Keratinocyte (primary cell): Measurements from ENCODE around the gene ATP5MC3. TPM values are rescaled to one million over a fixed set of nuclear protein-coding genes. Genes with fewer than 3 reads are reported as not detected.
"Not testable (repeated sequence)": the region's sequence is repeated elsewhere in the genome, so short reads cannot be mapped to it uniquely, and the experiment has no call there.

Experiments used
- DNase-seq: peaks from one replicate; pipeline ENCODE4 v3.0.0-alpha.2; 2011; ENCODE audit warnings: low read depth, missing footprints, low spot score
- FAIRE-seq: peaks from 2 replicates; lab custom pipeline; 2011; peaks lifted over from hg19 to GRCh38; lab: Jason Lieb, UNC
- H2AFZ ChIP-seq: 2 replicates; pipeline ENCODE4 v1.6.0; 2012; ENCODE audit warnings: low read length, control low read depth, inconsistent platforms; ENCODE audit not compliant: control insufficient read depth
- H3K27ac ChIP-seq: 2 replicates; pipeline ENCODE4 v1.5.1; 2011; ENCODE audit warnings: low read length; ENCODE audit not compliant: control insufficient read depth, insufficient read depth
- H3K27me3 ChIP-seq: 3 replicates; pipeline ENCODE4 v1.6.0; 2011; ENCODE audit warnings: low read length; ENCODE audit not compliant: control insufficient read depth, insufficient read depth; ENCODE audit errors: extremely low read depth
- H3K36me3 ChIP-seq, 2 experiments: 2 replicates in 1 of 2; 3 replicates in 1 of 2; pipeline ENCODE4 v1.5.1; 2011; ENCODE audit warnings: low read length in 2 of 2, mild to moderate bottlenecking in 1 of 2; ENCODE audit not compliant: control insufficient read depth in 2 of 2, insufficient read depth in 2 of 2; ENCODE audit errors: extremely low read depth in 1 of 2
- H3K4me1 ChIP-seq: 3 replicates; pipeline ENCODE4 v1.5.1; 2011; ENCODE audit warnings: low read length; ENCODE audit not compliant: control insufficient read depth, insufficient read depth; ENCODE audit errors: extremely low read depth
- H3K4me2 ChIP-seq: 3 replicates; pipeline ENCODE4 v1.6.0; 2011; ENCODE audit warnings: low read depth, low read length; ENCODE audit not compliant: control insufficient read depth, insufficient read depth; ENCODE audit errors: extremely low read depth
- H3K4me3 ChIP-seq, 3 experiments: fragments of 200-600 bp in 1 of 3; sonication (generic) in 1 of 3; 2 replicates in 2 of 3; 3 replicates in 1 of 3; pipeline ENCODE4 v1.5.1; 2011 to 2016; ENCODE audit warnings: low read length in 3 of 3, mild to moderate bottlenecking in 3 of 3, control low read depth in 2 of 3, inconsistent platforms in 1 of 3, low read depth in 1 of 3, mixed read lengths in 1 of 3, mixed run types in 1 of 3, moderate library complexity in 1 of 3; ENCODE audit not compliant: control insufficient read depth in 2 of 3, insufficient read depth in 2 of 3; ENCODE audit errors: extremely low read depth in 1 of 3
- H3K79me2 ChIP-seq: 2 replicates; pipeline ENCODE4 v1.6.0; 2012; ENCODE audit warnings: low read length; ENCODE audit not compliant: control insufficient read depth, insufficient read depth
- H3K9ac ChIP-seq: 3 replicates; pipeline ENCODE4 v1.6.0; 2011; ENCODE audit warnings: low read length; ENCODE audit not compliant: control insufficient read depth, insufficient read depth; ENCODE audit errors: extremely low read depth
- H3K9me1 ChIP-seq: 3 replicates; pipeline ENCODE4 v1.6.0; 2011; ENCODE audit warnings: low read length; ENCODE audit not compliant: control insufficient read depth, insufficient read depth; ENCODE audit errors: extremely low read depth
- H3K9me3 ChIP-seq: 2 replicates; pipeline ENCODE4 v1.5.1; 2012; ENCODE audit warnings: low read depth, low read length; ENCODE audit not compliant: control insufficient read depth
- H4K20me1 ChIP-seq: 3 replicates; pipeline ENCODE4 v1.6.0; 2011; ENCODE audit warnings: low read length; ENCODE audit not compliant: control insufficient read depth, insufficient read depth; ENCODE audit errors: extremely low read depth
- CTCF ChIP-seq, 3 experiments: IDR thresholded peaks in 1 of 3; conservative IDR thresholded peaks in 1 of 3; optimal IDR thresholded peaks in 1 of 3; 2 replicates in 2 of 3; 3 replicates in 1 of 3; pipeline versions ENCODE3 to v1.5.1; 2011; ENCODE audit warnings: low read length in 3 of 3, mild to moderate bottlenecking in 3 of 3, moderate library complexity in 2 of 3, control low read depth in 1 of 3, inconsistent platforms in 1 of 3; ENCODE audit not compliant: insufficient read depth in 2 of 3; ENCODE audit errors: extremely low read depth in 1 of 3
- EZH2 ChIP-seq: IDR thresholded peaks from one replicate; pipeline ENCODE4 v1.6.1; 2012; ENCODE audit warnings: inconsistent platforms, mild to moderate bottlenecking, low read length, moderate library complexity
- dilution Hi-C: fragments of 300-500 bp; cut with MboI; formaldehyde crosslinking; loops from one replicate; pipeline ENCODE4 v1.7.0; 2020; ENCODE audit warnings: low sequenced_read_pairs; ENCODE audit not compliant: extremely low pct_ligation_motif_present
- polyA minus RNA-seq, 3 experiments: library from RNA; depleted of rRNA, polyadenylated mRNA; stranded (reverse); fragments of >200 nt; gene quantifications; 1 replicate in 1 of 3; 2 replicates in 1 of 3; 3 replicates in 1 of 3; pipeline ENCODE4 v1.2.3, GENCODE V29; 2011
- polyA plus RNA-seq, 5 experiments: library from polyadenylated mRNA; depleted of rRNA in 3 of 5; stranded (reverse) in 3 of 5; stranded (forward) in 1 of 5; unstranded in 1 of 5; fragments of >200 nt; gene quantifications; 1 replicate in 1 of 5; 2 replicates in 3 of 5; 3 replicates in 1 of 5; pipeline versions ENCODE4 v1.2.1 to v1.2.3, GENCODE V29; 2011 to 2012; ENCODE audit warnings: missing spikeins in 2 of 5, low read depth in 1 of 5, low replicate concordance in 1 of 5

Gene ATP5MC3
- polyA plus RNA-seq (576 to 933 TPM (median 783 TPM) in 3 replicates), polyA minus RNA-seq (109 to 258 TPM (median 247 TPM) in 3 replicates)
- 71.8 TPM for polyA plus RNA-seq (2011; ENCODE audit: low read depth)
- 557 and 765 TPM in 2 replicates for polyA plus RNA-seq (2011; cell fraction: cytosol; rRNA removed)
- polyA plus RNA-seq (2011; cell fraction: nucleus; rRNA removed) = 306 and 434 TPM in 2 replicates
- 274 and 440 TPM in 2 replicates for polyA plus RNA-seq (2012; ENCODE audit: low replicate concordance)
- polyA minus RNA-seq (2011; cell fraction: cytosol; rRNA and poly(A)+ RNA removed) = 260 TPM
- polyA minus RNA-seq (2011; cell fraction: nucleus; rRNA and poly(A)+ RNA removed) = 43.2 and 61.7 TPM in 2 replicates

DNA sequence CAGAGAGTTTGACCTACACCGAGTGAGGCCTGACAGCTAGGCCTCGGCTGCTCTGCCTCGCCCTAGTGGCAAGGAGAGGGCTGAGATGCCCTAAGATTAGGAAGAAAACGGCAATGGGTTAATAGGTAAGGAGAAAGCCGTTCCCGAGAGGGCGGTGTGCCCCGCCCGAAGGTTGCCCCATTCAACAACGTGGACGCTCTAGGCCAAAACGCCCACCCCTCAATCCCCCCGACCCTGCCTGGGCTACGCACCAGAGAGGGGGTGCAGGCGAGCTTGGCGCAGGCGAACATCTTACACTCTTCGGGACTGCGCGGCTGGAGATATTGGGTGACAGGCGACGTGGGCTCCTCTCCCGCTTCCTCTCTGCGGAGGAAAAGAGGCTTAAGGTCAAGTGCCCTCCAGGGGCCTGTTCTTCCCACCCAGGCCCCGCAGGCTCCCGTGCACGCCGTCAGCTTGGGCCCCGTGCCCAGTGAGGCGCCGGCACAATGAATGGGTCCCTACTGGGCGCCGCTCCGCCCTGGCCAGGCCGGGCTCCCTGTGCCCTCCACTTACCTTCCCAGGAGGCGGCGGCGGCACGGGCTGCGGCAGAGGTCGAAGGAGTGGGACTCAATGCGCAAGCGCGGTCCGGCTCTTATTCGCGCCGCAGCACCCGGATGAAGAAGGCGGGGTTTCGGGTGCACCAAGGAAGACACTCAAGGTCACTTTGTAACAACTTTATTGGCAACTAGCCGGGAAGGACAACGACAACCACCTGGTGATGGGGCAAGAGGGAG lies at the start of gene ATP5MC3:
Gene ATP5MC3 (minus strand): TSS at position 607 of the 773 bp plus-strand sequence. CDS start 317 bp downstream, at position 290.
- Histone ChIP-seq H3K27ac (peak within 1 kb of the TSS; percentile 89), H4K20me1 (peaks cover 3% of the 10 kb centered on the region), H3K79me2 (peaks cover 34% of the 10 kb centered on the region), H3K4me3 (peak within 1 kb of the TSS; percentile 94 to 96 (median 95)), H3K9me1 (no peaks in the 10 kb centered on the region), H3K4me2 (peak within 1 kb of the TSS; percentile 93), H3K36me3 (peaks cover 11 to 15% of the 10 kb centered on the region in 2 experiments), H3K27me3 (no peaks in the 10 kb centered on the region), H3K4me1 (peaks cover 7% of the 10 kb centered on the region), H3K9me3 (no peaks in the 10 kb centered on the region), H2AFZ (peak within 1 kb of the TSS; percentile 90), H3K9ac (peak within 1 kb of the TSS; percentile 96)
- TF ChIP-seq EZH2 = no peak
- TF ChIP-seq CTCF (optimal IDR thresholded peaks at IDR 0.05 in 1 of 3, IDR thresholded peaks at IDR 0.05 in 1 of 3, conservative IDR thresholded peaks at IDR 0.05 in 1 of 3; ENCODE audit: extremely low read depth in 1 of 3, insufficient read depth in 2 of 3, low read length in 3 of 3) = peak in 2 of 3 experiments; percentile 2 to 52
- no peak for FAIRE-seq
- dilution Hi-C loops = no loop called here
- DNase-seq = peak; percentile 58

- H3K9ac ChIP-seq, DNase-seq, FAIRE-seq, H3K4me1 ChIP-seq, H3K27ac ChIP-seq, H2AFZ ChIP-seq, H3K27me3 ChIP-seq, H3K36me3 ChIP-seq, H3K79me2 ChIP-seq, dilution Hi-C loops, H3K9me3 ChIP-seq, H3K4me3 ChIP-seq, H4K20me1 ChIP-seq, H3K9me1 ChIP-seq, H3K4me2 ChIP-seq: not testable (repeated sequence)
Observed at GRCh38 chr2:175228601-175229000, 47.1 kb upstream of the ATP5MC3 start.
